ENCODE results near the gene SATB2.

SATB2 gene

DNA sequence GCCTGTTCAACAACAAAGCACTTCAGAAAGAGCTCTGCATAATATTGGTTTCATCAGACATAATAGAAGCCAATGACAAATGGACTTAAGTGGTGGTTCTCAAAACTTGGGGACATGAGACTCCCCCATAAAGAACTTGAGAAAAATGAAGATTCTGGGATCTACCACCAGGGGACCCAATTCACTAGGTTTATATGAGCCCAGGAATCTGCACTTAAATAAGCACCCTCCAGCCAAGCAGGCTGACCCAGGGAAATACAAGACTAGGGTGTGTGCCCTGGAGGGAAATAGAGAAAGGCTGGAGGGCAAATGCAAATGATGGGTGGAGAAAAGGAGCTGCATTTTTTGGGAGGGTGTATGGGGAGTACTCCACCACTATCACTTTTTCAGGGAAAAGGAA, 52.5 kb downstream of the SATB2 start:
- DNase-seq (ENCODE audit: low read depth), result peak; percentile 2

DNA sequence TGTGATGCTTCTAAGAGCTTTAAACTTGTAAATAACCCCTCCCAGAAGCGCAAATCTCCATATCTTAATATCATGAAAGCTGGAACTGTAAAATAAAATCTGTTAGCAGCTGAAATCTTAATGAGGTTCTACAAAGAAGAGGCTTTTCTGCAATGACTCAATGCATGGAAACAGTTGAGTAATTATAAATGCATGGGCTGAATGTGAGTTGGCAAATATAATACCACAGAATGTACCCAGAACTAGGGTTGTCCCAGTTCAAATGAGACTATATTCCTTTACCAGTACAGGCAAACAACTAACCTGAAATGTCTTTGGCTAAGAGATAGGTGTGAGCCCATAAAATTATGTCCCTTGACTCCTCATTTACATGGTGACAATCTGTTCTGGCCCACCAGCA, 52.9 kb downstream of the SATB2 start:
- peak; percentile 60 for DNase-seq (ENCODE audit: low read depth)

GRCh38 chr2:199395311-199395710, 62.4 kb downstream of the SATB2 start:
- peak; percentile 42 for DNase-seq (ENCODE audit: low read depth)

DNA sequence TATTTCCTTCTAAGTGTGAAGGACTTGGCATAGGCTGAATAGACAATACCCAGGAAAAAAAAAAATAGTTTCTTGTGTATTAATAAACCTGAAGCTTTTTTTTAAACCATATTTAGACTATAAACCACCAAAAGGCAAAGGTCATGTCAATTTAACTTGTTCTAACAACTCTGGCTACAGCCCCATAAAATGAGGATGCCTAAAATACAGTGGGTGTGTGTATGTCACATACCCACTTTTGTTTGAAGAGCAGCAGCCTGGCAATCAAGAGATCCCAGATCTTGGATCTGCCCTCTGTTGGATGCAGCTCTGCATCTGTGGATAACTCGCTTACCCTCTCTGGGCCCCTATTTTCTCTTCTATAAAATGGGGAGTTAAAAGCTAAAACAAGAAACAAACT, 65.4 kb downstream of the SATB2 start:
- no peak for DNase-seq (ENCODE audit: low read depth)

DNA sequence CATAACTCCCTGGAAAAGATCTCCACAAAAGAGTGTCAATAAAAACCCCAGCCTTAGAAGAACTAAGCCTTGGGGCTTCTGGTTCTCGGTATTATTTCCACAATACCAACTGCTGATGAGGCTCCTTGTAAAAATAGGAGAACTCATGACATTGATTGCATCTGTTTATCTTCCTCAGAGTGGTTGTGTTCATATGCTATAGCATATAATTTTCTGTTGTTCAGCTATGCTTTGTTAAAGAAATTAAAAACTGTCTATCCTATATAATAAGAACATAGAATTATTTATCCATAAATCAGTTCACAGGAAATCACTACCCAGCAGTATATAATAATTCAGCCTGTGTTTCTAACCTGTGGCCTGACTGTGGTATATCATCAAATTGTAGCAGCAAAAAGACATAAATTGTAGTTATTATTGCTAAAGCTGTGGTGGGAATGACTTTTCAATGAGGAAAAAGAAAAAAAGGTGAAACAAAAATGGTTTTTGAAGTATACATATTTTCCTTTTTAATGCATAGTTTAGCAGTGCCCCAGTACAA, 68.9 kb downstream of the SATB2 start:
- no peak for DNase-seq (ENCODE audit: low read depth)

GRCh38 chr2:199384043-199384442, 73.7 kb downstream of the SATB2 start:
- no peak for DNase-seq (ENCODE audit: low read depth)

- DNase-seq (ENCODE audit: low read depth), result no peak
Measured at GRCh38 chr2:199383021-199383420, 74.7 kb downstream of the SATB2 start.

DNA sequence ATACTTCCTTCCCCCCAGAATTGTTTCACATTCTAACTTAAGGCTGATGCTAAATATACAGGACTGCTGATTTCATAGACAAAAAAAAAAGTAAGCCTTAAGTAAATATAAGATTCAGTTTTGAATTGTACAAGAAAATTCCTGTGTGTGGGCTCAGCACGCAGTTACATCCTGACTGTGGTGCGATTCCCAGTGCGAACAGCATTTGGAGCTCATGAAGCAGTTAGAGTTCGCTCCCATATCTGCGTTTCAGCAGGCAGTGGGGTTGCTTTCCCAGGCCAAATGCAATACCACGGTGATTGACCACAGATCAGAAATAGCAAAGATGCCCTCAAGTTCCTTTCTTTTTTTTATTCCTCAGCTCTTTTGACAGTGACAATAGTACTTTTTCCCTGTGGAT, 75.6 kb downstream of the SATB2 start:
- DNase-seq (ENCODE audit: low read depth), result no peak

- no peak for DNase-seq (ENCODE audit: low read depth)
Measured at GRCh38 chr2:199381531-199381930, 76.2 kb downstream of the SATB2 start.

DNA sequence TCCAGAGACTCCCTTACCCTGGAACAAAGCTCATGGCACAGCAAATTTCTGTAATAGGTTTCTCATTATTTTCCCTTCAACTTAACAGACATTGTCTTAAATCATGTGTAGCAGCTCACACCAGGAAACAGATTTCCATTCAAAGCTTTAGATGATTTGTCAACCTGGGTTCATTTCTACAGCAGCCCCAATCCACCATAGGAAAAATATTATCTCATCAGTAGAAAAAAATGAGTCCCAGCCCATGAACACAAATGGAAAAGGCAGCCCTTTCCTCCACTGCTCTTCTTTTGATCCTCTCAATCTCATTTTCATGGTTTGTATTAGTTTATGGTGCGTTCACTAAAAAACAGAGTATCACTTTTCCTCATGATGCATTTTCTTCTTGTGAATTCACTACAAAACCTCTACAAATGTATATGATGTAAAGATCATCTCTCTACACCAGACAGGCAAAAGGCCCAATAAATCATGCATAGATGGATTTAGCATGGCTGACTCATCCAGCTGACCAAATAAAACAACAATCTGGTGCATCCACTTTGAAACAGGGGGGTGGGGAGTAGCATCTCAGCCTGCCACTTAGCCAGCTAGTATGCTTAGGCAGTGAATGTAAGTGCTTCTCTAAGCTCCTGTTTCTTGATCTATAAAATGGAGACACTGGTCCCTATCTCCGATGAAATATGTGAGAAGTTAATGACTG, 78.6 kb downstream of the SATB2 start:
- peak; percentile 3 for DNase-seq (ENCODE audit: low read depth)

DNA sequence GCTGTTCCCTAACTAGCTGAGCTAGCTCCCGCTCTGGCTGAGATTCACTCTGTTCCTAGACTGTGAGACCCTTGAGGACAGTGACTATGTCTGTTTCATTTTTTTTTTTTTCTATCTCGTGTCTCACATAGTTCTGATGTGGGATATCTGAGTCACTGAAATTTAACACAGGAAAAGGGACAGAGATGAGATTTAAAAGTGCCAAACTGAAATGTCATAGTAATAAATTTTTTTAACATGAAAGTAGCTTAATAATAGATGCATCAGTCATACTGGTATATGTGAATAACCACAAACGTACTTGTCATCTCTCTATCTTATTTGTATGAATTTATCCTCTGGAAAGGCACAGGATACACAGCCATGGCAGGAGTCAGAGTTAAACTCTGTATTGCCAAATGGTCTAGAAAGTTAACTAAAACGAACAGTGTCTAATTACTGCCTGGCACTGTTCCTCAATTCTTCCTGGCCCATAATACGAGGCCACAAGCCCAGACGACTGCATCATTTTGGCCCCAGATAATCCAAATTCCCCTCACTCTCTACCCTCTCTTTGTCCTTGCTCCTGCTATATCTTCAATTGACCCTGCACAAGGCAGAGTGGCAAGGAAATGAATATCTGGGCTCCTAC, 87.5 kb downstream of the SATB2 start:
- DNase-seq (ENCODE audit: low read depth), result no peak

DNA sequence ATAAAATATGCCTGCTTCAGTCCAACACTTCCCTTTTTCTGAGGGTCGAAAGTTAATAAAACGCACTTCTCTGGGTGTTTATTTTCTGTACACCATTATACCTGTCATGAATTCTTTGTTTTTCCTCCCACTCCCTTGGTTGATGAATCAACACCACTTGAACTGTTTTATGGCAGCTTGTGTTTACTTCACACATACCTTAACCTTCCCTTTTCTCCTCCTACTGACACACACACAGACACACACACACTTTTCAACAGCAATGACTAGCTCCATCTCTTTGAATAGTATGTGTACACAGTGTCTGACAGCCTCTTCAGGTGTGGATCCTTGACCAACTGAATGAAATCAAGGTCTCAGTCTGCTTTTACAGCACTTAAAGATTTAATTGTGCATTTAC, 91.3 kb downstream of the SATB2 start:
- peak; percentile 0 for DNase-seq (ENCODE audit: low read depth)

DNA sequence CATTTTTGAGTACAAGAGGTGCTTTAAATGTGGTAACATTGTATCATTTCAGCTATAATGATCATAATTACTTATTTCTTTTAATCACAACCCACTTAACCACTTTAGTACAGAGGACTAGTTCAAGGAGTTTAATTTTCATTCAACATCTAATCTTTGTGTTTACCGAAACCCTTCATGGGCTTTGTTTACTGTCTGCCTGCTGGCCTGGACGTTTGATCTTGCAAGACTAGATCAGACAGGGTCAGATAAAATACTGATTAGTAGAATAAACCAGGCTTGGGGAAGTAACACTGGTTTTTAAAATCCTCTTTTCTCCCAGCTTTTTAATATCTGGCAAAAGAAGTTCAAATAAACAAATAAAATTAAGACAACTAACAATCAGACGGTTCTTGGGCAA, 93.6 kb downstream of the SATB2 start:
- no peak for DNase-seq (ENCODE audit: low read depth)

GRCh38 chr2:199356412-199356811, 101.3 kb downstream of the SATB2 start:
- no peak for DNase-seq (ENCODE audit: low read depth)

DNA sequence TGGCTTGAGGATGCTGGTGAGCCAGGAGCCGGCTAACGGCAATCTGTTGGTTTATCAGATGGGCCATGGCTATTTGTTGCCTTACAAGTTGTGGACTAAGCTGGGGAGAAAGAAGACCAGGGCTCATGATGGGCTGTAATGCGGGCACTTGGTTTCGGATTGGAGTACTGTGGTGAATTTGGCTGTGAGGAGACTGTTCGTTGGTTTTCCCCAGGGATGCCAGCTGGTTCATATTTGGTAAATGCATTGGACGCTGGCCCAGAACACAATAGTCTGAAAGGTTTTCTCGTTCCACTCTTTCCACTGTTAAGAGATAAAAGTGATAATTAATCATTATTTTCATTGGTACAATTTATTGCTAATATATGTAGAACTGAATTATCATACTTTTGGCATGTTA, 108.9 kb downstream of the SATB2 start:
- no peak for DNase-seq (ENCODE audit: low read depth)

- no peak for DNase-seq (ENCODE audit: low read depth)
Measured at GRCh38 chr2:199344012-199344411, 113.7 kb downstream of the SATB2 start.

DNA sequence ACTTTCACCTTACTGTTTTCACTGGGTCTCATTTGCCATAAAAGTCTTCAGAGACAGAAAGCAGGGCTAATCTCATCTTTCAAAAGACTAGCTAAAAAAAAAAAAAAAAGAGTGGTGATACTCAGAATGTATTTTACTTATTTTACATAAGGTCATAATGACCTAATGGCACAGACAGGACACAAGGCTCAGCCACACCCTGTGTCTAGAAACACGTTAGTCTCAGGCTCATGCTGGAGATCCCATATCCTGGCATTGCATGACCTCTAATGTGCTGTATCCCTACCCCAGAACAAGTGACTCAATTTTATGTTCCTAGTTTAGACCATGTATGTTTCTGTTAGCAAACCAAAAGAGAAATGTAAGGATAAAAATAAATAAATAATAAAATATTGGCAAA, 115.4 kb downstream of the SATB2 start:
- DNase-seq (ENCODE audit: low read depth), result no peak

- DNase-seq (ENCODE audit: low read depth), result no peak
Measured at GRCh38 chr2:199341123-199341522, 116.6 kb downstream of the SATB2 start.

DNA sequence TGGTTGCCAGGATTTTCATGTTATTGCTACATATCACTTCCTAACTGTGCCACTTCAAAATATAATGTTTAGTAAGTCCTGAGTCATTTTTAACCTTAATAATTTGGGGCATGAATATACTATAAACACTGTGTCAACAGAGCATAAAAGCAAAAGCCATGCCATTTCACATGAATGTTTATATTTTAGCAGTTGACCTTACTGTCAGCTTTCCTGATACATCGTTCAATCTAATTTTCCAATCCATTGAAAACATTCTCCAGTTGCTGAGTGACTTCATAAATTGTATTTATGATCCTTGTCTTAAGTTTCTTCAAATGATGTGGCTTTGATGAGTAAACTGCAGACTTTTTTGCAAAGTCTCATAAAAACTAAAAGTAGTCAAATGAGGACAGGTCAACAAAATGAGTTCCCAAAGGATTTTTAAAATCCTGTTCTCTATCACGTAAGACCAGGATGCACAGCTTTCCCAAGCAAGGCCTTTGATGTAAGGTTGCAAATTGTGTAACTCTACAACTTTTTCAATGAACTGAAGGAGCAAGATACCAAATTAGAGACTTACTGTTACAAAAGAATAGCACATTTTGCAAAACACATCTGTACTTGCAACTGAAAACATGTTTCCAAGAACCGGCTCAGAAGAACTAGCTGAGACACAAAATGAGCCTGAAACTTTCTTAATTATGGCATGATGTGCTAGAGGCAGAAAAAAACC, 117.7 kb downstream of the SATB2 start:
- no peak for DNase-seq (ENCODE audit: low read depth)

DNA sequence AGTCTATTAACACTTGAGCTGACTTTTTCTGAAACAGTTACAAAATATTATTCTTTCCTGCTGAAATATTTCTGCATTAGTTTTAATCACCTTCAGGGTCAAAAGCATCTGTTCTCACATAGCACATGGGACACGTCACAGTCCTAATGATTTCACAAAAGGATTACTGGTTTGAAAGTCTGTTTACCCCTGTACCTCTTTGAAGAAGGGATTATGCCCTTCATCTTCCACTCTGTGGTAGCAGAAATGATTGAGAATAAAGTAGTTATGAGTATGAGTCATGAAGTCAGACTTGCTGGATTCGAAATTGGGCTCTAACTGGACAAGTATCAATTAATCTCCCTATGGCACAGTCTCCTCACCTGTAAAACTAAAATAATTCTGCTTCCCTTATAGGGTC, 121.2 kb downstream of the SATB2 start:
- DNase-seq (ENCODE audit: low read depth), result peak; percentile 7

DNA sequence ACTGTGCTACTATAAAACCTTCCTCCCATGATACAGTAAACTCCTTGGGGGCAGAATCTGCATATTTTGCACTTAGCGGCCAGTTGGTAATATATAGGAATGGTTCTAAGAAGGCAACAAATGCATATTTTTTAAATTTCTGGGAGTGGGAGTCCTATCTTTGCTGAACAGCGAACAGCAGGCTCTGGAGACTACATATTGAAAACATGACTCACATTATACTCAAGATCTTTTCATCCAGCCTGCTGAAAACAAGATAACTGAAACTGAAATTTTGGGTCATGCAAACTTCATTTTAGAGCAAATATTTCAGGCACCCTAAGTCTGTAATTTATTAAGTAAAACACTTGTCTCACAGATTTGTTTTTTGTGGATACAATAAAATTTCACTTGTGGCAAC, 122.2 kb downstream of the SATB2 start:
- no peak for DNase-seq (ENCODE audit: low read depth)

DNA sequence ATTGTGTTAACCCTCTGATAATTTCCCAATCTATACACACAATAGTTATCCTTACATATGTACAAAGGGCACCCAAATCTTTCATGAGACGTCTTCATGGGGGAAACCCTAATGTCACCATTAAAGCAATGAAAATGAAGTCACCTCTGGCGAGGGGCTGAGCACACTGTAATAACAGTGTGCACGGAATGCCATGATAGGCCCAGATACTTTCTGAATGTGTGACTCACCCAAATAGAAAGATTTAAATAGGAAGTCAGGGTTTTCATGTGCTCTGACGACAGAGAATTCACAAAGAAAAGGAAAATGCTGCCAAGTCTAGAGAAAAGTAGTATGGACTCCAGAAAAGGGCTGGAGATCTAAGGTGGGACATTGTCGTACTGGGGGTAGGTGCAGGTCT, 128.3 kb downstream of the SATB2 start:
- no peak for DNase-seq (ENCODE audit: low read depth)

GRCh38 chr2:199329031-199329430, 128.7 kb downstream of the SATB2 start:
- DNase-seq (ENCODE audit: low read depth), result no peak

Data from amniotic epithelial cell (primary cell).